IPS DF 6.9 (cell line): ENCODE measurements around the gene PDE4D.

Source experiments
- DNase-seq: peaks from one replicate; pipeline ENCODE4 v3.0.0-alpha.2; 2013; ENCODE audit warnings: low read depth, low spot score
- H3K27ac ChIP-seq: one replicate; pipeline ENCODE4 v1.5.1; 2013; ENCODE audit warnings: low read length, control low read depth
- H3K27me3 ChIP-seq: 2 replicates; pipeline ENCODE4 v1.6.1; 2013; ENCODE audit warnings: mild to moderate bottlenecking, low read length; ENCODE audit not compliant: control insufficient read depth, insufficient read depth
- H3K36me3 ChIP-seq: 2 replicates; pipeline ENCODE4 v1.6.1; 2013; ENCODE audit warnings: low read length; ENCODE audit not compliant: control insufficient read depth, insufficient read depth
- H3K4me1 ChIP-seq: 2 replicates; pipeline ENCODE4 v1.6.1; 2013; ENCODE audit warnings: low read length; ENCODE audit not compliant: control insufficient read depth, insufficient read depth
- H3K4me3 ChIP-seq: 2 replicates; pipeline ENCODE4 v1.5.1; 2013; ENCODE audit warnings: mild to moderate bottlenecking, low read length
- H3K9me3 ChIP-seq: 2 replicates; pipeline ENCODE4 v1.6.1; 2013; ENCODE audit warnings: low read length, inconsistent platforms; ENCODE audit not compliant: control insufficient read depth, insufficient read depth
- WGBS: extraction: QIAGEN DNeasy Blood & Tissue Kit; methylation state at CpG from one replicate; pipeline ENCODE4 v1.1.7; 2013; ENCODE audit warnings: mixed read lengths, missing lambda C conversion rate; ENCODE audit not compliant: insufficient read length, insufficient coverage; 5-methylcytosine and 5-hydroxymethylcytosine counted together

Gene PDE4D

GRCh38 chr5:58946230-58946629, 947.3 kb downstream of the PDE4D start:
- WGBS, result no CpG with 5 or more reads among the region's 1 CpG
- Histone ChIP-seq H3K4me1 (no peaks in the 10 kb centered on the region), H3K36me3 (no peaks in the 10 kb centered on the region), H3K4me3 (no peak overlapping the region), H3K9me3 (no peaks in the 10 kb centered on the region), H3K27me3 (no peaks in the 10 kb centered on the region), H3K27ac (no peak overlapping the region)
- DNase-seq, result no peak

- H3K4me3 ChIP-seq, result no peak overlapping the region
- no peaks in the 10 kb centered on the region for H3K36me3 ChIP-seq
- no peaks in the 10 kb centered on the region for H3K4me1 ChIP-seq
- no peak for DNase-seq
- H3K27me3 ChIP-seq, result no peaks in the 10 kb centered on the region
- WGBS, result no CpG with 5 or more reads among the region's 1 CpG
- H3K27ac ChIP-seq, result no peak overlapping the region
- H3K9me3 ChIP-seq, result no peaks in the 10 kb centered on the region
Measured at GRCh38 chr5:58944221-58944620, 949.3 kb downstream of the PDE4D start.

- DNase-seq, result no peak
- no peak overlapping the region for H3K4me3 ChIP-seq
- WGBS, result no CpG with 5 or more reads among the region's 2 CpGs
- no peaks in the 10 kb centered on the region for H3K9me3 ChIP-seq
- no peaks in the 10 kb centered on the region for H3K36me3 ChIP-seq
- no peak overlapping the region for H3K27ac ChIP-seq
- H3K27me3 ChIP-seq, result no peaks in the 10 kb centered on the region
- H3K4me1 ChIP-seq, result no peaks in the 10 kb centered on the region; the same call in 1 of the 2 replicates
Measured at GRCh38 chr5:58940446-58940845, 953.1 kb downstream of the PDE4D start.

- Histone ChIP-seq H3K27ac (no peak overlapping the region), H3K4me3 (no peak overlapping the region), H3K36me3 (no peaks in the 10 kb centered on the region), H3K27me3 (no peaks in the 10 kb centered on the region), H3K9me3 (no peaks in the 10 kb centered on the region), H3K4me1 (no peaks in the 10 kb centered on the region; the same call in 1 of the 2 replicates)
- DNase-seq, result no peak
- no CpG with 5 or more reads among the region's 1 CpG for WGBS
Measured at GRCh38 chr5:58939664-58940063, 953.9 kb downstream of the PDE4D start.

- no peak overlapping the region for H3K4me3 ChIP-seq
- WGBS, result no CpG with 5 or more reads among the region's 10 CpGs
- DNase-seq, result no peak
- no peaks in the 10 kb centered on the region for H3K27me3 ChIP-seq
- H3K4me1 ChIP-seq, result no peaks in the 10 kb centered on the region; the same call in 1 of the 2 replicates
- no peak overlapping the region for H3K27ac ChIP-seq
- no peaks in the 10 kb centered on the region for H3K36me3 ChIP-seq
- H3K9me3 ChIP-seq, result no peaks in the 10 kb centered on the region
Measured at GRCh38 chr5:58938563-58939424, 954.7 kb downstream of the PDE4D start.

GRCh38 chr5:58937031-58937681, 956.4 kb downstream of the PDE4D start:
- Histone ChIP-seq H3K36me3 (no peaks in the 10 kb centered on the region), H3K27me3 (no peaks in the 10 kb centered on the region), H3K9me3 (no peaks in the 10 kb centered on the region), H3K27ac (no peak overlapping the region), H3K4me1 (no peaks in the 10 kb centered on the region; the same call in 1 of the 2 replicates), H3K4me3 (no peak overlapping the region)
- no CpG with 5 or more reads among the region's 19 CpGs for WGBS
- no peak for DNase-seq

- Histone ChIP-seq H3K4me3 (no peak overlapping the region), H3K27ac (no peak overlapping the region)
- no CpG with 5 or more reads among the region's 3 CpGs for WGBS
Measured at GRCh38 chr5:58934629-58935097, 958.9 kb downstream of the PDE4D start.

GRCh38 chr5:58933891-58934628, 959.5 kb downstream of the PDE4D start:
- H3K36me3 ChIP-seq, result no peaks in the 10 kb centered on the region
- H3K4me3 ChIP-seq, result no peak overlapping the region
- H3K27me3 ChIP-seq, result no peaks in the 10 kb centered on the region
- no peak overlapping the region for H3K27ac ChIP-seq
- no peaks in the 10 kb centered on the region for H3K9me3 ChIP-seq
- no peaks in the 10 kb centered on the region; the same call in 1 of the 2 replicates for H3K4me1 ChIP-seq
- DNase-seq, result no peak
- no CpG with 5 or more reads among the region's 6 CpGs for WGBS

More at GRCh38 chr5:58934629-58935097, 958.9 kb downstream of the PDE4D start:
- H3K9me3 ChIP-seq, result no peaks in the 10 kb centered on the region
- DNase-seq, result no peak
- H3K27me3 ChIP-seq, result no peaks in the 10 kb centered on the region
- H3K36me3 ChIP-seq, result no peaks in the 10 kb centered on the region
- no peaks in the 10 kb centered on the region; the same call in 1 of the 2 replicates for H3K4me1 ChIP-seq

- H3K9me3 ChIP-seq, result no peaks in the 10 kb centered on the region
- no peaks in the 10 kb centered on the region for H3K36me3 ChIP-seq
- H3K27ac ChIP-seq, result no peak overlapping the region
- WGBS, result no CpG with 5 or more reads among the region's 4 CpGs
- no peak for DNase-seq
- H3K4me1 ChIP-seq, result no peaks in the 10 kb centered on the region; the same call in 1 of the 2 replicates
- H3K27me3 ChIP-seq, result no peaks in the 10 kb centered on the region
- no peak overlapping the region for H3K4me3 ChIP-seq
Measured at GRCh38 chr5:58932057-58932612, 961.4 kb downstream of the PDE4D start.

GRCh38 chr5:58930520-58930919, 963.0 kb downstream of the PDE4D start:
- H3K4me1 ChIP-seq, result no peaks in the 10 kb centered on the region
- WGBS, result no CpG with 5 or more reads among the region's 3 CpGs
- H3K27ac ChIP-seq, result no peak overlapping the region
- no peaks in the 10 kb centered on the region for H3K9me3 ChIP-seq
- no peak for DNase-seq
- H3K36me3 ChIP-seq, result no peaks in the 10 kb centered on the region
- no peak overlapping the region for H3K4me3 ChIP-seq
- H3K27me3 ChIP-seq, result no peaks in the 10 kb centered on the region
